Endothelial cell of umbilical vein (primary cell): ENCODE results near the gene MMD. TPM values are rescaled to one million over a fixed set of nuclear protein-coding genes. Genes with fewer than 3 reads are reported as not detected.

Experiments
- BruUV-seq: library from RNA; stranded (reverse); fragments of 400-500 nt; replicated peaks from 2 replicates; lab custom pipeline; 2021; lab: Mats Ljungman, UMichigan
- CTCF ChIA-PET: fragments of 300-600, 350-600 bp; sonication (Branson Sonifier 250); formaldehyde crosslinking; loops from one replicate; lab custom pipeline; 2021; ENCODE audit warnings: antibody characterized with exemption, inconsistent platforms; lab: Charles Lee
- POLR2A ChIA-PET: fragments of 300-600, 350-600 bp; sonication (Branson Sonifier 250); formaldehyde crosslinking; loops from one replicate; lab custom pipeline; 2021; ENCODE audit warnings: antibody characterized with exemption, inconsistent platforms; lab: Charles Lee
- DNase-seq: peaks from one replicate; pipeline ENCODE4 v3.0.0-alpha.2; 2011; ENCODE audit warnings: low read depth, low spot score
- FAIRE-seq: peaks from 2 replicates; lab custom pipeline; 2011; peaks lifted over from hg19 to GRCh38; lab: Jason Lieb, UNC
- H2AFZ ChIP-seq: 2 replicates; pipeline ENCODE4 v1.6.0; 2012; ENCODE audit warnings: low read depth, low read length, control low read depth, inconsistent platforms
- H3K27ac ChIP-seq: 2 replicates; pipeline ENCODE4 v1.5.1; 2011; ENCODE audit warnings: low read depth, mild to moderate bottlenecking, control low read depth, low read length, moderate library complexity; ENCODE audit not compliant: insufficient read depth
- H3K27me3 ChIP-seq, 2 experiments: 2 replicates each; pipeline versions ENCODE4 v1.6.0 to v1.6.1; 2011; ENCODE audit warnings: low read length in 2 of 2, mixed read lengths in 1 of 2; ENCODE audit not compliant: control insufficient read depth in 2 of 2, insufficient read depth in 2 of 2
- H3K36me3 ChIP-seq, 2 experiments: 2 replicates in 1 of 2; 3 replicates in 1 of 2; pipeline ENCODE4 v1.5.1; 2011; ENCODE audit warnings: low read length in 2 of 2, mild to moderate bottlenecking in 1 of 2, moderate library complexity in 1 of 2; ENCODE audit not compliant: control insufficient read depth in 2 of 2, insufficient read depth in 2 of 2; ENCODE audit errors: extremely low read depth in 1 of 2
- H3K4me1 ChIP-seq: 3 replicates; pipeline ENCODE4 v1.5.1; 2011; ENCODE audit warnings: mild to moderate bottlenecking, low read length; ENCODE audit not compliant: control insufficient read depth, insufficient read depth; ENCODE audit errors: extremely low read depth
- H3K4me2 ChIP-seq: 2 replicates; pipeline ENCODE4 v1.6.1; 2011; ENCODE audit warnings: low read length, control low read depth, mixed read lengths; ENCODE audit not compliant: insufficient read depth
- H3K4me3 ChIP-seq, 3 experiments: fragments of 200-600 bp in 1 of 3; sonication (generic), shearing (Covaris generic) in 1 of 3; replicated peaks in 1 of 3; 2 replicates each; pipeline ENCODE4 v1.5.1; 2011 to 2016; ENCODE audit warnings: control low read depth in 3 of 3, low read length in 3 of 3, mild to moderate bottlenecking in 2 of 3, inconsistent platforms in 1 of 3, low read depth in 1 of 3, moderate library complexity in 1 of 3; ENCODE audit not compliant: insufficient read depth in 1 of 3
- H3K79me2 ChIP-seq: 2 replicates; pipeline ENCODE4 v1.6.0; 2012; ENCODE audit warnings: low read length, inconsistent platforms; ENCODE audit not compliant: control insufficient read depth, insufficient read depth
- H3K9ac ChIP-seq: replicated peaks from 2 replicates; pipeline ENCODE3; 2011; ENCODE audit warnings: low read length, control low read depth; ENCODE audit not compliant: insufficient read depth; ENCODE audit errors: extremely low read depth
- H3K9me1 ChIP-seq: replicated peaks from 3 replicates; pipeline ENCODE4 v1.6.0; 2011; ENCODE audit warnings: mild to moderate bottlenecking, low read length; ENCODE audit not compliant: control insufficient read depth, insufficient read depth; ENCODE audit errors: extremely low read depth
- H3K9me3 ChIP-seq: replicated peaks from 2 replicates; pipeline ENCODE4 v1.5.1; 2012; ENCODE audit warnings: low read length, inconsistent platforms; ENCODE audit not compliant: control insufficient read depth, insufficient read depth
- H4K20me1 ChIP-seq: replicated peaks from 2 replicates; pipeline ENCODE3; 2011; ENCODE audit warnings: mild to moderate bottlenecking, low read length; ENCODE audit not compliant: control insufficient read depth, insufficient read depth; ENCODE audit errors: extremely low read depth
- EZH2 ChIP-seq: IDR thresholded peaks from 2 replicates; pipeline ENCODE4 v1.6.1; 2012; ENCODE audit warnings: borderline replicate concordance, low read depth, mild to moderate bottlenecking, moderate library complexity, low read length, inconsistent platforms; ENCODE audit not compliant: severe bottlenecking
- POLR2AphosphoS5 ChIP-seq: IDR thresholded peaks from 2 replicates; pipeline ENCODE4 v1.6.1; 2012; ENCODE audit warnings: low read depth, mild to moderate bottlenecking, control low read depth, low read length, moderate library complexity; ENCODE audit not compliant: insufficient read depth
- dilution Hi-C: fragments of 300-500 bp; cut with MboI; formaldehyde crosslinking; loops from one replicate; pipeline ENCODE4 v1.15.0; 2019; ENCODE audit warnings: low sequenced_read_pairs; ENCODE audit not compliant: extremely low pct_ligation_motif_present
- intact Hi-C: fragments of 100-400 bp; cut with micrococcal nuclease; formaldehyde crosslinking; loops from one replicate; pipeline ENCODE4 v1.10.0; 2022
- polyA plus RNA-seq, 4 experiments: library from polyadenylated mRNA; depleted of rRNA in 3 of 4; stranded (reverse) in 3 of 4; unstranded in 1 of 4; fragments of >200 nt; gene quantifications; 2 replicates each; pipeline versions ENCODE4 v1.2.1 to v1.2.3, GENCODE V29; 2011 to 2012; ENCODE audit warnings: missing spikeins in 1 of 4
- total RNA-seq: library from RNA; stranded (reverse); gene quantifications from 2 replicates; pipeline ENCODE4 v1.2.3, GENCODE V29; 2021

The MMD gene
- total and polyA plus RNA-seq, 2 donors (not counting 3 experiments of a cell fraction or from before 2014, with no cell fraction given), result 5.6 to 9.3 TPM

GRCh38 chr17:55346658-55347057 lies 75.0 kb downstream of the MMD start:
- no peak for TF ChIP-seq POLR2AphosphoS5
- TF ChIP-seq EZH2, result no peak
- no peak overlapping the region for H2AFZ ChIP-seq
- no peak overlapping the region for H3K9ac ChIP-seq
- no peaks in the 10 kb centered on the region for H3K36me3 ChIP-seq
- ChIA-PET POLR2A (no interaction called here), CTCF (interaction anchor here (1.1 to 6.9 kb wide), 5 partner anchors 10 to 354 kb away, joined by 3 to 136 read pairs (median 13); no protein-coding TSS in a partner anchor)
- no peaks in the 10 kb centered on the region for H4K20me1 ChIP-seq
- peaks cover 6 to 7% of the 10 kb centered on the region in 2 experiments for H3K27me3 ChIP-seq
- no peak overlapping the region for H3K4me2 ChIP-seq
- H3K9me3 ChIP-seq, result no peaks in the 10 kb centered on the region
- no peaks in the 10 kb centered on the region for H3K9me1 ChIP-seq
- no peaks in the 10 kb centered on the region for H3K4me1 ChIP-seq
- dilution Hi-C loops (no loop called here), intact Hi-C loops (no loop called here)
- H3K4me3 ChIP-seq, result no peak overlapping the region
- DNase-seq, result no peak
- no peak for FAIRE-seq
- no TSS peak for BruUV-seq
- no peak overlapping the region for H3K27ac ChIP-seq
- no peaks in the 10 kb centered on the region for H3K79me2 ChIP-seq

DNA sequence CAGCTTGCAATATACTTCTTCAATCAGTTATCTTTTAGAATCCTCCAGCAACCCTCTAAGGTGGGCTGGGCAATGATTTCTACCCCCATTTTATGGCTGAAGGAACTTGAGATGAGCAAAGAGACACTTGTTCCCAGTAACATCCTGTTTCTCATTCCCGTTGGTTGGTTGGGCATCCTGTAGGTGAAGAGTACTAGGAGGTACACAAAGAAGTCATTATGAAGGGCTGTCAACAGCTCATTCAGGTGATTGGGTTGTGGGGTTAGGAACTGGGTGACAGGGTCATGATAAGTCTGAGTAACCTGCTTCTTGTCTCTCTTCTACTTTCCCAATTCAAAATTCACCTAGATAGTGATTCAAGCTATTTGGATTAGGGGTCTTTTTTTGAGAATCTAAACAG lies 76.5 kb downstream of the MMD start:
- Histone ChIP-seq H3K4me1 (no peaks in the 10 kb centered on the region), H3K27me3 (peaks cover 6 to 7% of the 10 kb centered on the region in 2 experiments), H3K79me2 (no peaks in the 10 kb centered on the region), H3K9ac (no peak overlapping the region), H3K36me3 (no peaks in the 10 kb centered on the region), H3K4me2 (no peak overlapping the region), H3K9me3 (no peaks in the 10 kb centered on the region), H3K4me3 (no peak overlapping the region), H3K27ac (no peak overlapping the region), H3K9me1 (no peaks in the 10 kb centered on the region), H4K20me1 (no peaks in the 10 kb centered on the region), H2AFZ (no peak overlapping the region)
- no TSS peak for BruUV-seq
- intact Hi-C loops (no loop called here), dilution Hi-C loops (no loop called here)
- ChIA-PET POLR2A (no interaction called here), CTCF (interaction anchor here (0.8 to 1.6 kb wide), 2 partner anchors 11 to 353 kb away, joined by 4 to 6 read pairs; no protein-coding TSS in a partner anchor)
- FAIRE-seq (no peak), DNase-seq (no peak)
- TF ChIP-seq EZH2, result no peak
